ENCODE measurements around the gene KDM5B. TPM values are rescaled to one million over a fixed set of nuclear protein-coding genes. Genes with fewer than 3 reads are reported as not detected.

KDM5B gene
- total and polyA plus RNA-seq, 2 of the 8 experiments (the other 6 are each of a cell fraction or from before 2014, with no cell fraction given) = 73.3 to 210 TPM

GRCh38 chr1:202694314-202694713 is 113.9 kb downstream of the KDM5B start (continued):
- TF ChIP-seq CHD7 (IDR thresholded peaks at IDR 0.05; ENCODE audit: insufficient replicate concordance, low read length) = no peak
- no peak for TF ChIP-seq CHD1 (IDR thresholded peaks at IDR 0.05; ENCODE audit: low read depth, low read length)
- TF ChIP-seq POU5F1 (IDR thresholded peaks at IDR 0.05; ENCODE audit: low read depth, low read length) = no peak
- TF ChIP-seq GTF2F1 (IDR thresholded peaks at IDR 0.05; ENCODE audit: borderline replicate concordance, low read depth, low read length) = no peak
- no peak for TF ChIP-seq CREB1 (IDR thresholded peaks at IDR 0.05)
- TF ChIP-seq BRCA1 (IDR thresholded peaks at IDR 0.05; ENCODE audit: low read depth, low read length) = no peak
- no peak for TF ChIP-seq JUND (IDR thresholded peaks at IDR 0.05; ENCODE audit: low read length)
- no peak for TF ChIP-seq CBX8 (IDR thresholded peaks at IDR 0.05; ENCODE audit: borderline replicate concordance, low read depth, low read length)
- TF ChIP-seq TBP (IDR thresholded peaks at IDR 0.05; ENCODE audit: low read depth, low read length) = no peak
- no peak for TF ChIP-seq FOSL1 (IDR thresholded peaks at IDR 0.05; ENCODE audit: insufficient read depth, low read depth, low read length)
- no peak for TF ChIP-seq NANOG (IDR thresholded peaks at IDR 0.05; ENCODE audit: insufficient read depth, low read depth, low read length, poor library complexity, severe bottlenecking)
- no peak for TF ChIP-seq RFX5 (IDR thresholded peaks at IDR 0.05; ENCODE audit: borderline replicate concordance, low read depth, low read length)
- no peak for TF ChIP-seq MAX (IDR thresholded peaks at IDR 0.05)

All from H1 (cell line).